Activated CD8-positive, alpha-beta memory T cell treated with anti-CD3 and anti-CD28 coated beads for 48 hours (primary cell): ENCODE results near the gene TMEM52B.
"Not testable (repeated sequence)": the region's sequence is repeated elsewhere in the genome, so short reads cannot be mapped to it uniquely, and the experiment has no call there.

ENCODE experiments used
- DNase-seq, 3 experiments: peaks; one replicate each; pipeline ENCODE4 v3.0.0-alpha.2; 2020; ENCODE audit warnings: low read depth in 2 of 3, low spot score in 2 of 3

Gene TMEM52B

GRCh38 chr12:10170216-10170615 lies 8.6 kb upstream of the TMEM52B start:
- DNase-seq: no peak

GRCh38 chr12:10171973-10172728 lies 6.7 kb upstream of the TMEM52B start, which contains the start of gene OLR1:
TSS of gene OLR1 (minus strand) at chr12:10172132. CDS start at chr12:10172077, 55 bp downstream.
- no peak for DNase-seq

DNA sequence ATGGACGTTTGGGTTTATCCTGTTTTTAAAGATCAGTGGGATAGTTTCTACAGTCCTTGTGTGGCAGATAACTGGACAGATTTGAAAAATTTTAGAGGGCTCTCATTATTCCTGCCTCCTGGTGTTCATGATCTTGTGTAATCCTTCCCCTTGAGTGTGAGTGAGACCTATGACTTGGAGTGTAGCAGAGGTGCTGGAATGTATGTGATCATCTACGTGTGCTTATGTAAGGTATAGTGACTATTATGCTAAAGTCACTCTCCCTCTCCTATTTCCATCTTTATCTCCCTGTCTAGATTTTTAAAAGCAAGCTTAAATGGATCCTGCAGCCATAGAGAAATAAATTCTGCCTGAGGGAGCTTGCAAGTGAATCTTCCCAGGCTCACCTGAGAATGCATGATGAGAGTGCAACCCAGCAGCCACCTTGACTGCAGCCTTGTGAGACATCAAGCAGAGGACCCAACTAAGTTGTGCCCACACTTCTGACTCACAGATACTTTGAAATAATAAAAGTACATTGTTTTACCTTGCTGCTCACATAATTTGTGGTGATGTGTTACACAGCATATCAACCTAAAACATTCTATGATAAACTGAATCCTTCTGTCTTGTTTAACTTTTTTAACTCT lies 3.7 kb upstream of the TMEM52B start:
- no peak for DNase-seq

- no peak for DNase-seq
These were observed 2.8 kb upstream of the TMEM52B start for GRCh38 chr12:10175846-10176636.

DNA sequence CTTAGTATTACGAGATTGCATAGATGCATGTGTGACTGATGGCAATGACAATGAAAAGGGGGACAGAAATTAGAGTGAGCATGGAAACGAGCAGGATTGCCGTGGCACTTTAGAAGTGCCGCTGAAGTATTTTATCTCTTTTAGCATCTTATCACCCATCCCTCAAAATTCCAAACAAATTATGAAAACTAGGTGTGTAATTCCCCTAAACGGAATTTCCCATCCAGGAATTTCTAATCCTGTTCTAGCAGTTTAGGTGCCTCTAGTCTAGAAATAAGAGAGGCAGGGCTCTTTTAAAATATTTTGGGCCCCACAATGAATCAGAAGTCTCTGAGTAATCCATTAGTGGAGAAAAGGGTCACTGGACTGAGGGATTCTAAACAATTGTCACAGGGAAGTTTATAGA lies 947 bp downstream of the TMEM52B start:
- no peak for DNase-seq

DNA sequence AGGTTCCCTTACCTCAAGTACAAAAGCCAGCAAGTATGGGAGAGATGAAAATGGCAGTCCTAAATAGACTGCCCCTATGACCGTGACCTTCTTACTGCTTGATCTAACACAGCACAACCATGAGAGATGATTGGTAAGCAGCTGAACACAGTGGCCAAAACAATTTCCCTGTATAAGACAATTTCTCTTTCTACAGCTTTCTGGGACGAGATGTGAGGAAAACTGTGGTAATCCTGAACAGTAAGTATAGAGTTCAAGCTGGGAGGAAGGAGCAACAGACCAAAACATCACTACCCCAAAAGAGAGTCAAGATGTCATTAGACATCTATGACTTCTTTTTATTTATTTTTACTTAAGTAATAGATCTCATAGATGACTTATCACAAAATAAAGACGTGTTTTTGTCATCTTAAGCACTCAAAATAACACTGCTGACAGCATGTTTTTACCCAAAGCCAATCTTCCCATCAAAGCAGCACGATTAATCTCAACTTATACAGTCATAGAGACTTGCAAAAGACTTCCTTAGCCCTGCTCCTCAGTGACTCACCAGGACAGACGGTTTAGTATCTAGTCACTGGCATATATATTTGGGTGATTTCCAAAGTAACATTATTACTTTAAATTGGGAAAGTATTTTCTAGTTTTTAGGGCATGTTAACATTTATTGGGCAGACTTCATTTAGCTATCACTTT lies 3.7 kb downstream of the TMEM52B start:
- DNase-seq: no peak

DNA sequence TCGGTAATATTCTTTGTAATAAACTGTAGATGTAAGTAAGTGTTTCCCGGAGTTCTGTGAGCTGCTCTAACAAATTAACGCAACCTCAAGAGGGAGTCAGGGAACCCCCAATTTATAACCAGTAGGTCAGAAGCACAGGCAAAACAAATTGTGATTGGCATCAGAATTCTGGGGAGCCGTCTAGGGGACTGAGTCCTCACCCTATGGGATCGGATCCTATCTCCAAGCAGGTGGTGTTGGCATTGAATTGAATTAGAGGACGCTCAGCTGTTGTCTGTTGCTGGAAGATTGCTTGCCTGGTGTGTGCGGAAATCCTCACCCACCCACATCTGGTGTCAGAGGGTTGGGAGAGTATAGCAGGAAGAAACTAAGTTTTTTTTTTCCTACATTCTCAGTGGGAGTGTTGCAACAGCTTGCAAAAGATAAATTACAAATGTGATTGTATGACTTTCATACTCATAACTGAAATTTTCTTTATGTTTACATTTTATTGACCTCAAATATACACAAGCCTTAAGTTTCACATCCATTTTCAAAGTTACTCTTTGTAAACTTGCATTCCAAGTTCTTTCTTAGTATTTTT lies 5.5 kb downstream of the TMEM52B start:
- no peak for DNase-seq

DNA sequence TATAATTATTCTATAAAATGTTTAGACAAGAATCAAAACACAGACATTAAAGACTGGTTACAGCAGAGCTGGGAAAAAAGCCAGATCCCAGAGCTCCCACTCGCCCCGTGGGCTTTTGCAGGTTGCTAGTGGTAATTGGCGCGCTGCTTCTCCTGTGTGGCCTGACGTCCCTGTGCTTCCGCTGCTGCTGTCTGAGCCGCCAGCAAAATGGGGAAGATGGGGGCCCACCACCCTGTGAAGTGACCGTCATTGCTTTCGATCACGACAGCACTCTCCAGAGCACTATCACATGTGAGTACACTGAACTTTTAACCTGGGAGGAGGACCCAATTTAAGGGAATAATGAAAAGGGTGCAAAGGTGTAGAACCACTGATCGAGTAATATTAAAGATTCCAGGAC lies 7.5 kb downstream of the TMEM52B start:
- DNase-seq: no peak

GRCh38 chr12:10186958-10187357 lies 8.1 kb downstream of the TMEM52B start:
- DNase-seq: not testable (repeated sequence)

GRCh38 chr12:10189653-10190052 lies 10.8 kb downstream of the TMEM52B start:
- no peak for DNase-seq

DNA sequence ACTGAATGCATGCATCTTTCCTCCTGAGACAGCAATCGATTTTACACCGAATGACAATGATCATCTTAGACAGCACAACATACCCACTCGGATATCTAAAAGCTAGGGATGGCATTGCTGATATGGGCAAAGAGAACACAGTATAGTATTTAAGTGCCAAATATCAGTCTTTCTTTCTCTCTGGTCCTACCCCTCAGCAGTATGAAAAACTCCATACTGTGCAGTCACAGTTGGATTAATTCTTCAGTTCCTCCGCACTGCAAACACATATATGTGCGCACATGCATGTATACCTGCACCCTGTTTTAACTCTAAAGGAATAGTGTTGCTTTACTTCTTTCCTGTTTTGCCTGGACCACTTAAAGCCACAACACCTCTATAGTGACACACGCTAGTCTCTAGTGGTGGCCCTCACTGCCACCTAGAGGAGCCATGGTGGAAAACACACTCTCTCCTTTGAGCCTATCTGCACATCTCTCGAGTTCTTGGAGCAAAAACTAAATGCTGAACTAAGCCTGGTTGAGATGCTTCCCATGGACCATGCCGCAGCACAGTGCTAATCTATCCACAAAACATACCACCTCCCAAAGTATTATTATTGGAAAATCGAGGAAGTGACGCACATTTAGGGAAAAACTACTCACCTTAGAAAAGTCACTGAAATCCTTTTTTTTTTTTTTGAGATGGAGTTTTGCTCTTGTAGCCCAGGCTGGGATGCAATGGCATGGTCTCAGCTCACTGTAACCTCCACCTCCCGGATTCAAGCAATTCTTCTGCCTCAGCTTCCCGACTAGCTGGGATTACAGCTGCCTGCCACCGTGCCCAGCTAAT lies 11.9 kb downstream of the TMEM52B start:
- peak in 1 of 3 experiments; percentile 11 for DNase-seq

- DNase-seq: no peak
These were observed 13.0 kb downstream of the TMEM52B start for GRCh38 chr12:10191865-10192264.

- no peak for DNase-seq
These were observed 15.4 kb downstream of the TMEM52B start for GRCh38 chr12:10194160-10194670.

GRCh38 chr12:10196210-10196609 lies 17.4 kb downstream of the TMEM52B start:
- DNase-seq: no peak

- no peak for DNase-seq
These were observed 19.0 kb downstream of the TMEM52B start for GRCh38 chr12:10197879-10198278.

DNA sequence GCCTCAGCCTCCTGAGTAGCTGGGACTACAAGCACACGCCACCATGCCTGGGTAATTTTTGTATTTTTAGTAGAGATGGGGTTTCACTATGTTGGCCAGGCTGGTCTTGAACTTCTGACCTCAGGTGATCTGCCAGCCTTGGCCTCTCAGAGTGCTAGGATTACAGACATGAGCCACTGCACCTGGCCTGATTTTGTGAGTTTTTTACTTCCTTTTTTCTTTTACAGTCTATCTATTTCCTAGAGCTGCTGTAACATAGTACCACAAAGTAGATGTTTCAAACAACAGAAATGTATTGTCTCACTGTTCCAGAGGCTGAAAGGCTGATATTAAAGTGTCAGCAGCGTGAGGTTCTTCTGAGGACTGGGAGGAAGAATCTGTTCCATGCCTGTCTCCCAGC lies 25.7 kb downstream of the TMEM52B start:
- DNase-seq: not testable (repeated sequence)

GRCh38 chr12:10205220-10205807 lies 26.5 kb downstream of the TMEM52B start:
- DNase-seq: no peak

- DNase-seq: no peak
These were observed 28.3 kb downstream of the TMEM52B start for GRCh38 chr12:10207136-10207535.

DNA sequence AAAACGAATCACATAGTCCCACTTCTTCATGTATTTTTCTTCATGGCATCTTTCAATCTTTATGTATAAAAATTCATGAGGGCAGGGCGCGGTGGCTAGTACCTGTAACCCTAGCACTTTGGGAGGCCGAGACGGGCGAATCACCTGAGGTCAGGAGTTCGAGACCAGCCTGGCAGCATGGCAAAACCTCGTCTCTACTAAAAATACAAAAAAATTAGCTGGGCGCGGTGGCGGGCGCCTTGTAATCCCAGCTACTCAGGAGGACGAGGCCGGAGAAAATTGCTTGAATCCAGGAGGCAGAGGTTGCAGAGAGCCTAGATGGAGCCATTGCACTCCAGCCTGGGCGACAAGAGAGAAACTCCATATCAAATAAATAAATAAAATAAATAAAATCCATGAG lies 31.4 kb downstream of the TMEM52B start:
- DNase-seq: no peak
